Stimulated activated CD8-positive, alpha-beta memory T cell treated with anti-CD3 and anti-CD28 coated beads, Interleukin-2, amount 100 ng/mL, for 1 hour (primary cell): ENCODE results near the gene TMUB2.
A peak's percentile ranks its signal among the peaks of the same experiment; 100 is the strongest.

Source experiments
- DNase-seq, 2 donors: peaks; one replicate each; pipeline ENCODE4 v3.0.0-alpha.2; 2020; ENCODE audit warnings: low read depth in 2 of 2

The TMUB2 gene

GRCh38 chr17:44202756-44203155 is 16.0 kb downstream of the TMUB2 start:
- no peak for DNase-seq

- no peak for DNase-seq
Observed at GRCh38 chr17:44203731-44204440, 17.1 kb downstream of the TMUB2 start.

GRCh38 chr17:44204441-44204882 is 17.7 kb downstream of the TMUB2 start:
- no peak for DNase-seq

GRCh38 chr17:44205962-44206824 is 19.4 kb downstream of the TMUB2 start:
- DNase-seq, result no peak

- DNase-seq, result no peak
Observed at GRCh38 chr17:44206825-44207155, 20.0 kb downstream of the TMUB2 start.

- no peak for DNase-seq
Observed at GRCh38 chr17:44207319-44207718, 20.5 kb downstream of the TMUB2 start.

- DNase-seq, result no peak
Observed at GRCh38 chr17:44207743-44208142, 21.0 kb downstream of the TMUB2 start.

- no peak for DNase-seq
Observed at GRCh38 chr17:44209786-44210341, 23.1 kb downstream of the TMUB2 start.

- DNase-seq, result peak; percentile 81 to 87
Observed at GRCh38 chr17:44210342-44211192, 23.8 kb downstream of the TMUB2 start.

GRCh38 chr17:44211281-44212265 is 24.8 kb downstream of the TMUB2 start:
- DNase-seq, result no peak

GRCh38 chr17:44212507-44213402 is 26.0 kb downstream of the TMUB2 start:
- no peak for DNase-seq

- no peak for DNase-seq
Observed at GRCh38 chr17:44213403-44214229, 26.8 kb downstream of the TMUB2 start.

- no peak for DNase-seq
Observed at GRCh38 chr17:44214230-44214494, 27.4 kb downstream of the TMUB2 start.

GRCh38 chr17:44214896-44215295 is 28.1 kb downstream of the TMUB2 start:
- DNase-seq, result no peak

- DNase-seq, result no peak
Observed at GRCh38 chr17:44216173-44216572, 29.4 kb downstream of the TMUB2 start.

- no peak for DNase-seq
Observed at GRCh38 chr17:44216694-44217093, 29.9 kb downstream of the TMUB2 start.

GRCh38 chr17:44217738-44218343 is 31.1 kb downstream of the TMUB2 start:
- no peak for DNase-seq

GRCh38 chr17:44218344-44219107 is 31.8 kb downstream of the TMUB2 start:
- peak; percentile 75 to 82 for DNase-seq
